ENCODE results near the gene GALNT15.

The GALNT15 gene

DNA sequence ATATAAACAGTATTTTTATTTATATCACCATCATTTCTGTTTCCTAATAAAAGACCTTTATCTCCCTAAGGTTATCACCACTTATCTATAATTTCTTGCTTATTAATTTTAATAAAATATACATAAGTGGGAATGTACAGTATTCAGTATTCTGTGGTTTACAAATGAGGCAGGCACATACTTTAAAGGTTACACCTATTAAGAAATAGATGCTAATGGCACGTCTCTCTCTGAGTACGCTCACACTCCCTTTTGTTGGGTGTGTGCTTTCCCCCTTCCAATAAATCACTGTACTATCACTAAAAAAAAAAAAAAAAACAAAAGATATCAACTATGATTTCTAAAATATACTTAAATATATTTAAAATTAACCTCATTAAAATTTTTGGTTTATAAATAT, 99.4 kb downstream of the GALNT15 start:
- no peak overlapping the region for H3K4me3 ChIP-seq
- H3K27ac ChIP-seq = no peak overlapping the region
- TF ChIP-seq, protein P1, sequence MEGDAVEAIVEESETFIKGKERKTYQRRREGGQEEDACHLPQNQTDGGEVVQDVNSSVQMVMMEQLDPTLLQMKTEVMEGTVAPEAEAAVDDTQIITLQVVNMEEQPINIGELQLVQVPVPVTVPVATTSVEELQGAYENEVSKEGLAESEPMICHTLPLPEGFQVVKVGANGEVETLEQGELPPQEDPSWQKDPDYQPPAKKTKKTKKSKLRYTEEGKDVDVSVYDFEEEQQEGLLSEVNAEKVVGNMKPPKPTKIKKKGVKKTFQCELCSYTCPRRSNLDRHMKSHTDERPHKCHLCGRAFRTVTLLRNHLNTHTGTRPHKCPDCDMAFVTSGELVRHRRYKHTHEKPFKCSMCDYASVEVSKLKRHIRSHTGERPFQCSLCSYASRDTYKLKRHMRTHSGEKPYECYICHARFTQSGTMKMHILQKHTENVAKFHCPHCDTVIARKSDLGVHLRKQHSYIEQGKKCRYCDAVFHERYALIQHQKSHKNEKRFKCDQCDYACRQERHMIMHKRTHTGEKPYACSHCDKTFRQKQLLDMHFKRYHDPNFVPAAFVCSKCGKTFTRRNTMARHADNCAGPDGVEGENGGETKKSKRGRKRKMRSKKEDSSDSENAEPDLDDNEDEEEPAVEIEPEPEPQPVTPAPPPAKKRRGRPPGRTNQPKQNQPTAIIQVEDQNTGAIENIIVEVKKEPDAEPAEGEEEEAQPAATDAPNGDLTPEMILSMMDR (IDR thresholded peaks at IDR 0.05) = no peak
- DNase-seq (ENCODE audit: low spot score) = no peak

DNA sequence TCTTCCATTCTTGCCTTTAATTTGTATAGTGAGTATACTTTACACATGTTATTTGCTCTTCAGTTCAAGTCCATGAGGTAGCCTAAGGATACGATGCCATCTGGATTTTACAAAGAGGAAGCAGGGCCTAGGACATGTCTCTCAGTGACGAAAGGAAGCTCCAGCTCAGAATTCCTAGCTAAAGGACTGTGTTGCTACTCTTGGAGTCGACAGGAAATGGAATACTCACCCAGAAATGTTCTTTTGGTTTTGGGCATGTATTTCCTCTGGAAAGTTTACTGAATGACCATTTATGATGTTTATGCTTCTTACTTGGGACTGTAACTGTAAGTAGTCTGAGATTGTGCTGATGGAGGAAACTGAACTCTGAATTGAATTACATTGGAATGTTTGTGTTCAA, 103.0 kb downstream of the GALNT15 start:
- no peak for DNase-seq (ENCODE audit: low spot score)
- no peak overlapping the region for H3K27ac ChIP-seq
- TF ChIP-seq, protein P1 (IDR thresholded peaks at IDR 0.05) = no peak
- H3K4me3 ChIP-seq = no peak overlapping the region

DNA sequence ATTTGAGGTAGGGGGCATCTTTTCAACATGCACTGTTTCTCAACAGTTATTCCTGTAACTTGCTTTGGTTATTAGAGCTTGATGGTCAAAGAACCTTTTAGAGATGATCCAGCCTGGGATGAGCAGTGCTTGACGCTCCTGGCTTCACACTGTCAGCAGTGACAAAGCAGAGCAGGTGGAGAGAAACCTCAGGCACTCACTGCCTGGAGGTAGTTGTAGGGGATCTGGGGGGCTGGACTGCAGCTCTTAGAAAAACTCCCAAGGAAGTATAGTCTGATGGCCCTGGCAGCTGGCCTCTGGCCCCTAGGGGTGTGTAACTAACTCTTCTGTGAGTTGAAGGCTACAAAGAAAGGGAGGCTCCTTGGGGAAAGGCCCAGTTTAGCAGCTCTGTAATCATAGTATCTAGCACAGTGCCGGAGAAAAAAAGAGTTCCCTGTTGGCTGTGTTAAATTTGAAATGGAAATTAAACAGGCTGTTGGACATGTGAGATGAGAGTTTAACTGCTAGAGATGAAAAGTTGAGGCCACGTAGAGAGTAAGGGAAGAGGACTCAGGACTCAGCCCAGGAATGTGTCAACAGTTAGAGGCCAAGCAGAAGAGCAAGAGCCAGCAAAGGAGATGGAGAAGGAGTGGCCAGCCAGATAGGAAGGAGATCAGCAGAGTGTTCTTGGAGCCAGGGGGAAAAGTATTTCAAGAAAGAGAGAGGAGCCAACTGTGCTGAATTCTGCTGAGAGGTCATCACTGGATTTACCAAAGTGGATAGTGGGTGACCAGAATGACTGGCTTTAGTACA, 104.7 kb downstream of the GALNT15 start:
- TF ChIP-seq, protein P1 (IDR thresholded peaks at IDR 0.05) = no peak
- Histone ChIP-seq H3K27ac (no peak overlapping the region), H3K4me3 (no peak overlapping the region)
- DNase-seq (ENCODE audit: low spot score) = no peak

DNA sequence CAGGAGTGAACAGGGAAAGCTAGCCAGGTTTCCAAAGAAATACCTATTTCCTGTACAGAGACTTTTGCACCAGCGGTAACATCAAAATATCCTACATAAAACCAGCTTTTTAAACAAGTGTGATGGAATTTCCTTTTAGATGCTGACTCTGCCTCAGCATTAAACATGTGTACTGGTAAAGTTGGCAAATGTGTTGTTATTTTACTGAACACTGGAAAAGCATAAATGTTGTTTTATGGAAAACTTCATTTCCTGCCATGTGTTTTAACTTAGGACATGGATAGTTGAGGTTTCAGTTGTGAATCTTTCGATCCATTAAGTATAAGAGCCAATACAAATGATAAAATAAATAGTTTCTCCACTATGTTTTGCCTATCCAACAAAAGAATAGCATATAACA, 106.2 kb downstream of the GALNT15 start:
- DNase-seq (ENCODE audit: low spot score) = no peak
- H3K27ac ChIP-seq = no peak overlapping the region
- TF ChIP-seq, protein P1 (IDR thresholded peaks at IDR 0.05) = no peak
- no peak overlapping the region for H3K4me3 ChIP-seq

All from coronary artery (tissue), 2 donors.